ENCODE results near the gene FIBCD1.

Gene FIBCD1

DNA sequence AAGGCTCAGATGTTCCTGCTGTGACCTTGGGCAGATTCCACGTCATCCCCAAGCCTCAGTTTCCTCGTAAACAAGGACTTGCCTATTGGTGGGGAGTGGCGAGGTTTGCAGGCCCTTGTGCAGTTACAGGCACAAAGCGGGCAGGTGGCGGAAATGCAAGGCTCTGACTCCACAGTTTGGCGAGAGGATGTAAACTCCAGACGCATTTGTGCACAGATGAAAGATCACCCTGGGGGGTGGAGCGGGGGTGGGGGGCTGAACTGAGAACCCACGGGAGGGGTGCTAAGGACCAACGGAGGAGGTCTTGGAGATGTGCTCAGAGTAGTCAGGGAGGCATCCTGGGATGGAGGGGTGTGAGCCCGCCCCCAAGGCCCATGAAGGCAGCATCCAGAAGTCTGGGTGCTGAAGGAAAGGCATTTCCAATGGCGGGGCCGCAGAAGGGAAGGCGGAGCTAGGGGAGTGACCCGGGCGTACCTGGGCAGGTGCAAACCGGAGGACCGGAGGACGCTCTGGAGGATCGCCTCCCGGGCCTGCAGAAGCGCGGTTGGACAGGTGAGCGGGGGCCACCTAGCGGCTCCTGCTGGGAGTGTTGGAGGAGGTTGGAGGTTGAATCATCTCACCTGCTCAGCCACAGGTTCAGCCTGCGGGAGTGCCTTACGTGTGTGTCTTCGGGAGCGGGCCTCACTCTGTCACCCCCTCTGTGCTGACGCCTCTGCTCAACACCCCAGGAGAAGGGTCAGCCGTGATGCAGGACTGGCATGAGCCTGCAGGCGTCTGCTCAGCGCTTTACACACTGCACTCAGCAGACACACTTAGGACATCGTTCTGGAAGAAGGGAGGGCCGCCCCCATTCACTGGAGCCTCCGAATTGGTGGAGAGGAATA, 1.9 kb upstream of the FIBCD1 start:
- no peak overlapping the region for H3K27ac ChIP-seq (replicated peaks)
- DNase-seq (ENCODE audit: low read depth in 1 of 2, low spot score in 1 of 2): peak in 1 of 2 experiments; percentile 63
- peaks cover 29% of the 10 kb centered on the region for H3K27me3 ChIP-seq (ENCODE audit: insufficient read depth, poor library complexity, severe bottlenecking)
- no peak overlapping the region for H3K4me3 ChIP-seq (replicated peaks; ENCODE audit: insufficient read depth, low read length)
- TF ChIP-seq GABPA (IDR thresholded peaks at IDR 0.05; ENCODE audit: low read depth) (no peak), CTCF (IDR thresholded peaks at IDR 0.05; ENCODE audit: insufficient read depth, low read length) (peak; percentile 68), SPI1 (IDR thresholded peaks at IDR 0.05; ENCODE audit: borderline replicate concordance, low read depth) (no peak), POLR2AphosphoS5 (IDR thresholded peaks at IDR 0.05; ENCODE audit: low read depth) (no peak)
- TF ChIP-seq, protein P1, sequence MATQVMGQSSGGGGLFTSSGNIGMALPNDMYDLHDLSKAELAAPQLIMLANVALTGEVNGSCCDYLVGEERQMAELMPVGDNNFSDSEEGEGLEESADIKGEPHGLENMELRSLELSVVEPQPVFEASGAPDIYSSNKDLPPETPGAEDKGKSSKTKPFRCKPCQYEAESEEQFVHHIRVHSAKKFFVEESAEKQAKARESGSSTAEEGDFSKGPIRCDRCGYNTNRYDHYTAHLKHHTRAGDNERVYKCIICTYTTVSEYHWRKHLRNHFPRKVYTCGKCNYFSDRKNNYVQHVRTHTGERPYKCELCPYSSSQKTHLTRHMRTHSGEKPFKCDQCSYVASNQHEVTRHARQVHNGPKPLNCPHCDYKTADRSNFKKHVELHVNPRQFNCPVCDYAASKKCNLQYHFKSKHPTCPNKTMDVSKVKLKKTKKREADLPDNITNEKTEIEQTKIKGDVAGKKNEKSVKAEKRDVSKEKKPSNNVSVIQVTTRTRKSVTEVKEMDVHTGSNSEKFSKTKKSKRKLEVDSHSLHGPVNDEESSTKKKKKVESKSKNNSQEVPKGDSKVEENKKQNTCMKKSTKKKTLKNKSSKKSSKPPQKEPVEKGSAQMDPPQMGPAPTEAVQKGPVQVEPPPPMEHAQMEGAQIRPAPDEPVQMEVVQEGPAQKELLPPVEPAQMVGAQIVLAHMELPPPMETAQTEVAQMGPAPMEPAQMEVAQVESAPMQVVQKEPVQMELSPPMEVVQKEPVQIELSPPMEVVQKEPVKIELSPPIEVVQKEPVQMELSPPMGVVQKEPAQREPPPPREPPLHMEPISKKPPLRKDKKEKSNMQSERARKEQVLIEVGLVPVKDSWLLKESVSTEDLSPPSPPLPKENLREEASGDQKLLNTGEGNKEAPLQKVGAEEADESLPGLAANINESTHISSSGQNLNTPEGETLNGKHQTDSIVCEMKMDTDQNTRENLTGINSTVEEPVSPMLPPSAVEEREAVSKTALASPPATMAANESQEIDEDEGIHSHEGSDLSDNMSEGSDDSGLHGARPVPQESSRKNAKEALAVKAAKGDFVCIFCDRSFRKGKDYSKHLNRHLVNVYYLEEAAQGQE (IDR thresholded peaks at IDR 0.05; ENCODE audit: insufficient replicate concordance, low read depth): no peak

GRCh38 chr9:130940027-130940549, 1.0 kb upstream of the FIBCD1 start:
- Histone ChIP-seq H3K27ac (replicated peaks) (no peak overlapping the region), H3K27me3 (ENCODE audit: insufficient read depth, poor library complexity, severe bottlenecking) (peaks cover 29% of the 10 kb centered on the region), H3K4me3 (replicated peaks; ENCODE audit: insufficient read depth, low read length) (no peak overlapping the region)
- DNase-seq (ENCODE audit: low read depth in 1 of 2, low spot score in 1 of 2): no peak
- no peak for TF ChIP-seq SPI1 (IDR thresholded peaks at IDR 0.05; ENCODE audit: borderline replicate concordance, low read depth)
- TF ChIP-seq POLR2AphosphoS5 (IDR thresholded peaks at IDR 0.05; ENCODE audit: low read depth): no peak
- TF ChIP-seq CTCF (IDR thresholded peaks at IDR 0.05; ENCODE audit: insufficient read depth, low read length): no peak
- TF ChIP-seq, protein P1 (IDR thresholded peaks at IDR 0.05; ENCODE audit: insufficient replicate concordance, low read depth): no peak
- no peak for TF ChIP-seq GABPA (IDR thresholded peaks at IDR 0.05; ENCODE audit: low read depth)

DNA sequence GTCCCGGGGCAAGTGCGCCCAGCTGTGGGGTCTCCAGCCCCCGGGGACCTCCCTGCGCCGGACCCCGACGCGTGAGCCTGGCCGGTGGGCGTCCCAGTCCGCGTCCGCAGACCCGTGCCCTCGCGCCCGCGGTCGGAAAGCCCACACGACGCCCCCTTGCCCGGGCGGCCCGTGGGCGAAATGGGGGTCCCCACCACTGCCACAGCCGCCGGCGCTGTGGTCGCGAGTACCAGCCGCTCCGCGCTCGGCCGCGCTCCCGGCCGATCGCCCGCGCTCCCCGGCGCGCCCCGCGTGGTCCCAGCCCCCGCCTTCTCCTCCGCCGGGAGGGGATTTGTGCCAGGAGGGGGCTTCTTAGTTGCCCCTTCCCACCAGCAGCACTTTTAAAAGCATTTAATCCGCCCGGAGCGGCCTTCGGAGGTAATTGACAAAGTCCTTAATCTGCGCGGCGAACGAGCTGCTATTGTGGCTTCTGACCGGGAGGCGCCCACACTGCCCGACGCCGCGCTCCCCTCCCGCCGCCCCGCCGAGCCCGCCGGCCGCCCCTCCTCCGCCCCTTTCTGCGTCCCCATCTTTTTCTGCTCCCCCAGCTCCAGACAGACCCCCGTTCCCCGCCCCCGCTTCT, 469 bp upstream of the FIBCD1 start:
- TF ChIP-seq CTCF (IDR thresholded peaks at IDR 0.05; ENCODE audit: insufficient read depth, low read length): no peak
- TF ChIP-seq, protein P1 (IDR thresholded peaks at IDR 0.05; ENCODE audit: insufficient replicate concordance, low read depth): no peak
- TF ChIP-seq POLR2AphosphoS5 (IDR thresholded peaks at IDR 0.05; ENCODE audit: low read depth): no peak
- no peak for TF ChIP-seq SPI1 (IDR thresholded peaks at IDR 0.05; ENCODE audit: borderline replicate concordance, low read depth)
- TF ChIP-seq GABPA (IDR thresholded peaks at IDR 0.05; ENCODE audit: low read depth): no peak
- H3K27me3 ChIP-seq (ENCODE audit: insufficient read depth, poor library complexity, severe bottlenecking): peaks cover 34% of the 10 kb centered on the region
- no peak for DNase-seq (ENCODE audit: low read depth in 1 of 2, low spot score in 1 of 2)
- peak overlapping the region; percentile 55 for H3K4me3 ChIP-seq (replicated peaks; ENCODE audit: insufficient read depth, low read length)
- H3K27ac ChIP-seq (replicated peaks): no peak overlapping the region
